GM21529 (cell line): ENCODE results near the gene ACVR1B.

Source experiments
- ATAC-seq: cut with Tn5 transposase; IDR thresholded peaks from one replicate; pipeline ENCODE4 v1.9.1; 2021; ENCODE audit not compliant: unreplicated experiment

The ACVR1B gene

GRCh38 chr12:52003016-52003550 is 51.6 kb downstream of the ACVR1B start:
- no peak for ATAC-seq

GRCh38 chr12:52003591-52003990 is 52.1 kb downstream of the ACVR1B start:
- no peak for ATAC-seq

DNA sequence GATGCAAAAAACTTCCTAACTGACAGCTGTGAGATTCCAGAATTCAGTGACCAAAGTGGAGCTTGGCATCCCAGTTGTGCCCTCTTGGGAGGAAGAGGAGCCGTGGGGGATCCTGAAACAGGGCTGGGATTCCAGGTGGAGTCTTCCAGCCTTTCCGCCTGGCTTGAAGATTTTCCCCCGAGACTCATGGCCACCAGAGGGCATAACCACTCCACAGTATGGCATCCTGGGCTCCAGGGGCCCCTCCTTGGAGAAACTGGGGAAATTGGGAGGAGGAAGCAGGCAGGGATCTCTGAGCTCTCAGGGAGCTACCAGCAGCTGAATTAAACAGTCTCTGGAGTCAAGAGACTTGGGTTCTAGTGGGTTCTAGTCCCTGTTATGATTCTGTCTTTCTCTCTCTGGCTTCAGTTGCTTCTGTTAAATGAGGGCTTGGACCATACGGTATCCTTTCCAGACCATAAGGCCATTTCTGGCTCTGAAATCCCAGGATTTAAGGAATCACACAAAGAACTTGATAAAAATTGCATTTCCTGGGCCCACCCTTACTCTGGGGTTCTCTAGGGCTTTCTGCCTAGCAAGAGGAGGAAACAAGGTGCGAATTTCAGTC is 52.6 kb downstream of the ACVR1B start:
- no peak for ATAC-seq

GRCh38 chr12:52005218-52005902 is 53.9 kb downstream of the ACVR1B start:
- ATAC-seq, result no peak

GRCh38 chr12:52005903-52006703 is 54.6 kb downstream of the ACVR1B start:
- peak; percentile 84 for ATAC-seq

- ATAC-seq, result no peak
These were observed 55.2 kb downstream of the ACVR1B start, which contains the start of gene TAMALIN for GRCh38 chr12:52006726-52007157. Gene TAMALIN, plus strand, starts transcription at chr12:52006946. Its CDS starts 74 bp downstream, at chr12:52007020.

GRCh38 chr12:52007158-52007921 is 55.8 kb downstream of the ACVR1B start:
- ATAC-seq, result no peak

GRCh38 chr12:52007982-52008510 is 56.5 kb downstream of the ACVR1B start:
- ATAC-seq, result no peak

DNA sequence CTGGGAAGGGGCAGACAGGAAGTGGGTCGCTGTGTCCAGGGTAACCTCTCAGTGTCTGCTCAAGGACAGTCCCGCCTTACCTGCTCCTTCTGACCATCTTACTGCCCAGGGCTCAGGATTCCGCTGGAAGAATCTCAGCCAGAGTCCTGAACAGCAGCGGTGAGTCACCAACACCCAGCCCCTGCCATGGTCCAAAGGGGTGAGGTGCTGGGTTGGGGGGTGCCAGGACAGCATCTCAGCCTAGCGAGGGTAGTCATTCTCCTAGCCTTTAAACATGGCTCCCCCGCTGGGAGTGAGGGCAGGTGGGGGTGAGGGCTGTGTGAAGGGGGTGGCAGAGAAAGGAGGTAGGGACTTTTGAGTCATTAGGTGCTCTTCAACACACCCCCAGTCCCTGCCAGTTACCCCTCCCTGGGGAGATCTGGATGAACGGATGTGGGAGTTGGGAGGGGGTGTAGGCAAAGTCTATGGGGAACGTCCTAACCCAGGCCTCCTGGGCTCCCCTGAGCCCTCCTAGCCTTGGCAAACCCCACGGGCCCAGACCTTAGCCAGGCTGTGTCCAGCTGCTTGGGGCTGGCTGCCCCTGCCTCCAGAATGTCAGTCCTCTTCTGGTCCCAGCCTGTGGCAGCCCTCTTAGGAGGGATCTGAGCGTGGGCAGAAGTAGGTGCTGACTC is 57.7 kb downstream of the ACVR1B start:
- no peak for ATAC-seq

GRCh38 chr12:52010152-52010622 is 58.7 kb downstream of the ACVR1B start:
- ATAC-seq, result no peak

GRCh38 chr12:52010692-52011601 is 59.4 kb downstream of the ACVR1B start:
- ATAC-seq, result no peak

- ATAC-seq, result no peak
These were observed 60.2 kb downstream of the ACVR1B start for GRCh38 chr12:52011602-52012214.

DNA sequence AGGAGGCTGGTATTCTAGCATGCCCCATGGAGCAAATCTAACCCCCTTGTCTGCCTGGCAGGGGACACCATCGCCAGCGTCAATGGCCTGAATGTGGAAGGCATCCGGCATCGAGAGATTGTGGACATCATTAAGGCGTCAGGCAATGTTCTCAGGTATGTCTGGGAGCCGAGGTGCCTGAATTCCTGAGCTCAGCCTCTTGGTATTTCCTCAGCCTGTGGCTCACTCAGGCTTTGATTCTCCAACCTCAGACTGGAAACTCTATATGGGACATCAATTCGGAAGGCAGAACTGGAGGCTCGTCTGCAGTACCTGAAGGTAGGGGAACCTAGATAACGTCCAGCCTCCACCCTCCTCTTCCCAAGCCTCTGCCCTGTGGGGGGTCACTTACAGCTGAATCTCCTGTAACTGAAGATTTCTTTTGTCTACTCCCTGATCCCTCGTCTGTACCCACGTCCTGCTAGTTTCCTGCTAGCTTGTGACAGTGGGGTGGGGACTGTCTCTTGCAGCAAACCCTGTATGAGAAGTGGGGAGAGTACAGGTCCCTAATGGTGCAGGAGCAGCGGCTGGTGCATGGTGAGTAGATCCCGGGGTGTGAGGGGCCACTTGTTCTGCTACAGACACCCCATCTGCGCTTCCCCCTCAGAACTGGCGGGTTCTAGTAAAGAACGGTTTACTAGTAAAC is 62.3 kb downstream of the ACVR1B start:
- no peak for ATAC-seq

- no peak for ATAC-seq
These were observed 63.4 kb downstream of the ACVR1B start for GRCh38 chr12:52014567-52015530.

DNA sequence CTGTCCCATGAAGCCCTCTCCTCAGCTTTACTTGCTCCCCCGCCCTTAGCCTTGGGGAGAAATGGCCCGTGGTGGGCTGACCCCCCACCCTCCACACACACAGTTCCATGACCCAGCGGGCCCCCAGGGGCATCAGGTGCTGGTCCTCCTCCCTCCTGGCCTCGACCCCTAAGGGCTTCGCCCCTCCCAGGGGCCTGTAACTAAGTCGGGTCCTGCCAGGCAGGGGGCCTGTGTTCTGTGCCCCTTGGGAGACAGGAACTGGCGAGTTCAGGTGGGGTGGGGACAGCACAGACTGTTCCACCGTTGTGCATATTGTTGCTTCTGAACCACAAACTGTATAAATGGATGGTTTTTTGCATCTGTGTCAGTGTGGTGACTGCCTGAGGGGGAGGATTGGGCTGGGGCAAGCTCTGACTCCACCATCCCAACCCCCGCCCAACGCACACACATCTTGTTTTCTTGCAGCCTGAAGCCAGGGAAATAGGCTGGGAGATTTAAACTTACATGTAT is 64.1 kb downstream of the ACVR1B start:
- ATAC-seq, result no peak

DNA sequence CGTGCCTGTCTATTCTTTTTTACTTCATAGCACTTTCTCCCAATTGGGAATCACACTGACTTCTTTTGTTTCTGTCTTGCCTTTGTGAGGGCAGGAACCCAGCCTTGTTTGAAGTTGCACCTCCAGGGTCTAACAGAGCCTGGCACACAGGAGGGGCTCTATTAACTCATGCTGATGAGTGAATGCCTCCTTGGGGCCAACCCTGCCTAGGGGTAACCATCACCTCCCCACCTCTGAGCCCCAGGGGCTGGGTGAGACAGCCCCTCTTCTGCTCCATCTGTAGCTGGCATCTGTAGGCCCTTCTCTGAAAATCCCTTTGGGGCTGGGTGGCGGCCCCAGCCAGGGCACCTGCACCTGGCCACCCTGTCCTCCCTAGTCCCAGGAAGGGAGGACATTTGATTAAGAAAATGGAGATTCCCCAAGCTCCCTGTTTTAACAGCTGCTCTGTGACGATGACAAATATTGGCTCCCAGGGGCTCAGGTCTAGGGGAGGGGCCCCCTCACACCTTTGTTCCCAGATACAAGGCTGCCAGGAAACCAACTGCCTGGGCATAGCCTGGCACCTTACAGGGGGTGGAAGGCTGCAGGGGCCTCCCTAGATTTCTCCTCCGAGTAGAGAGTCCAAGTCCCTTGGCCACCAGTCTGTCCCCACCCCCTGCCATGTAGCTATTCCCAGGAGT is 67.1 kb downstream of the ACVR1B start:
- no peak for ATAC-seq
